HG02623 (cell line): ENCODE results near the gene MZT2B.
A peak's percentile ranks its signal among the peaks of the same experiment; 100 is the strongest.
"Not testable (repeated sequence)": the region's sequence is repeated elsewhere in the genome, so short reads cannot be mapped to it uniquely, and the experiment has no call there.

Source experiments
- ATAC-seq: cut with Tn5 transposase; IDR thresholded peaks from one replicate; pipeline ENCODE4 v1.9.1; 2021; ENCODE audit warnings: moderate library complexity; ENCODE audit not compliant: unreplicated experiment

The MZT2B gene

GRCh38 chr2:130152136-130152815 is 29.8 kb upstream of the MZT2B start:
- ATAC-seq: not testable (repeated sequence)

GRCh38 chr2:130152816-130153595 is 29.1 kb upstream of the MZT2B start:
- no peak for ATAC-seq

GRCh38 chr2:130153721-130154422 is 28.2 kb upstream of the MZT2B start:
- not testable (repeated sequence) for ATAC-seq

GRCh38 chr2:130154423-130154770 is 27.7 kb upstream of the MZT2B start:
- ATAC-seq: not testable (repeated sequence)

GRCh38 chr2:130154773-130155765 is 27.0 kb upstream of the MZT2B start:
- ATAC-seq: no peak

- not testable (repeated sequence) for ATAC-seq
These were observed 26.0 kb upstream of the MZT2B start for GRCh38 chr2:130155956-130156623.

- ATAC-seq: no peak
These were observed 25.4 kb upstream of the MZT2B start for GRCh38 chr2:130156624-130157004.

- peak; percentile 31 for ATAC-seq
These were observed 24.7 kb upstream of the MZT2B start for GRCh38 chr2:130157354-130157753.

GRCh38 chr2:130157825-130158514 is 24.1 kb upstream of the MZT2B start:
- peak; percentile 79 for ATAC-seq

GRCh38 chr2:130158631-130159030 is 23.4 kb upstream of the MZT2B start:
- ATAC-seq: no peak

GRCh38 chr2:130159376-130159775 is 22.7 kb upstream of the MZT2B start:
- ATAC-seq: not testable (repeated sequence)

- no peak for ATAC-seq
These were observed 21.9 kb upstream of the MZT2B start for GRCh38 chr2:130160131-130160530.

- not testable (repeated sequence) for ATAC-seq
These were observed 21.0 kb upstream of the MZT2B start for GRCh38 chr2:130160838-130161705.

- not testable (repeated sequence) for ATAC-seq
These were observed 19.6 kb upstream of the MZT2B start for GRCh38 chr2:130162486-130162885.

- no peak for ATAC-seq
These were observed 19.1 kb upstream of the MZT2B start for GRCh38 chr2:130162968-130163367.

GRCh38 chr2:130165293-130166016 is 16.6 kb upstream of the MZT2B start:
- no peak for ATAC-seq

GRCh38 chr2:130166611-130167010 is 15.5 kb upstream of the MZT2B start:
- ATAC-seq: not testable (repeated sequence)

GRCh38 chr2:130169163-130169562 is 12.9 kb upstream of the MZT2B start:
- not testable (repeated sequence) for ATAC-seq
